HG03039 (cell line): ENCODE results near the gene HHAT.

Experiments used
- ATAC-seq: cut with Tn5 transposase; IDR thresholded peaks from one replicate; pipeline ENCODE4 v1.9.1; 2021; ENCODE audit warnings: mild to moderate bottlenecking, moderate library complexity; ENCODE audit not compliant: unreplicated experiment

The HHAT gene

DNA sequence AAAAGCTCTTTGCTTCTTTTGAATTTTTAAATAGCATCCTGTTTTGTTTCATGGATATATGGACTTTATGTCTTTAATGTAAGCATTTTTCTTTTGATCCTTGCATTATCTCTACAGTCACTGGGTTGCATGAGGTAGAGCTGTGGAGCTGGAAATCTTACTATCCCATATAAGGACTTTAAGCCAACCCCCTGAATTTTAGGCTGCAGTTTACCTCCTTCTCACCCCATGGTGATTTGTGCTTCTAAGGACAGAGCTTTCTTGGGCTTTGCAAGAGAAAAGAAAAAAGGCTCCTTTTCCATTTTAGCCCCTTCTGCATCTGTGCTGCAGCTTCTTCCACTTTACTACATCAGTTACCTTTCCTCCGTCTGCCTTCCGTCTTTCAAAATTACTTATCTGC lies 373.8 kb downstream of the HHAT start:
- no peak for ATAC-seq

DNA sequence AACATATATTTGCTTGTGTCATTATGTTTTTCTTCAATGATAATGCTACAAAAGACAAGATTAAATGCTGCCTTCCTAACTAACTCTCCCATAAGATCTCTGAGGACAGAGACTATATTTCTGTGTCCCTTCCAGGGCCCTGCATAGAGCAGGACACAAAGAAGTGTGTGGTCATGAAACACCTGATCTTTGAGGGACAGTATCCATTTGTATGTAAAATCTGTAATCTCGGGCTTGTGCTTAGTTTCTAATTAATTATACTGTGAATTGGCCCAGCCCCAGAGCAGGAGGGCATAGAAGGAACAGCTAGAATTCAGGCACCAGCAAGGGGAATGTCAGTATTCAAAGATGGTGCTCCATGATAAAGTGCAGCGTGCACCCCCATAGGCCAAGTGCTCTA lies 374.9 kb downstream of the HHAT start:
- ATAC-seq = no peak

DNA sequence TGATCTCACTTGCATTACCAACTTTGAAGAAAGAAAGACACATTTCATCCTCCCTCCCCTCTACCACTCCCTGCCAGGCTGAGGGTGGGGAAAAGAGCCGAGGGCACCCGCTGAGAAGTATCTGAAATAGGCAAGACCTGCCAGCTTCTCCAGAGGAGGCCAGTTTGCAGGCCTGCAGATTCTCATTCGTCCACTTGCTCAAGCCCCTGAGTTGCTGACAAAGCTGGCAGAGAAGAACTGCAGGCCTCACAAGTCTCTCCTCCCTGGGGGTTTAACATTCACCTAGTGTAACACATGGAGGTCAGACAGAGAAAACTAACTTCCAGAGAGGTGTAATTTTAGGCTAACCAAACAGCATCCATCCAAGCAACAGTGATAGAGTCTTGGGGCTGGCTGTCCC lies 376.4 kb downstream of the HHAT start:
- ATAC-seq = no peak

DNA sequence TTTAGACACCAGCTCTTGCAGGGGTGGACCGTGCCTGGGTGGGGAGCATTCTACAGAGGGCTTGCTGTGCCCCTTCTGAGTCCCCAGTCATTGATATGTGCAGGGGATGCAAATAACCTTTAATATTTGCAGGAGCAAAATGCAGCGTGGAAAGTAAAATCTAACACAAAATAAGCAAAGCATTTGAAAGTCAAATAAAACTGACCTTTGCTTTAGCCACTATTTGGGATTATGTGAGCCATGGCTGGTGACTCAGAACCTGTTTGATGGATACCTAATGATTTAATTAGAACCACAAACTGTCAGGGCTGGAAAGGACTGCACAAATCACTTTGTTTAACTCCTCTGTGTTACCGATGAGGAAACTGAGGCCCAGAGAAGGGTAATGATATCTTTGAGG lies 377.5 kb downstream of the HHAT start:
- ATAC-seq = no peak

DNA sequence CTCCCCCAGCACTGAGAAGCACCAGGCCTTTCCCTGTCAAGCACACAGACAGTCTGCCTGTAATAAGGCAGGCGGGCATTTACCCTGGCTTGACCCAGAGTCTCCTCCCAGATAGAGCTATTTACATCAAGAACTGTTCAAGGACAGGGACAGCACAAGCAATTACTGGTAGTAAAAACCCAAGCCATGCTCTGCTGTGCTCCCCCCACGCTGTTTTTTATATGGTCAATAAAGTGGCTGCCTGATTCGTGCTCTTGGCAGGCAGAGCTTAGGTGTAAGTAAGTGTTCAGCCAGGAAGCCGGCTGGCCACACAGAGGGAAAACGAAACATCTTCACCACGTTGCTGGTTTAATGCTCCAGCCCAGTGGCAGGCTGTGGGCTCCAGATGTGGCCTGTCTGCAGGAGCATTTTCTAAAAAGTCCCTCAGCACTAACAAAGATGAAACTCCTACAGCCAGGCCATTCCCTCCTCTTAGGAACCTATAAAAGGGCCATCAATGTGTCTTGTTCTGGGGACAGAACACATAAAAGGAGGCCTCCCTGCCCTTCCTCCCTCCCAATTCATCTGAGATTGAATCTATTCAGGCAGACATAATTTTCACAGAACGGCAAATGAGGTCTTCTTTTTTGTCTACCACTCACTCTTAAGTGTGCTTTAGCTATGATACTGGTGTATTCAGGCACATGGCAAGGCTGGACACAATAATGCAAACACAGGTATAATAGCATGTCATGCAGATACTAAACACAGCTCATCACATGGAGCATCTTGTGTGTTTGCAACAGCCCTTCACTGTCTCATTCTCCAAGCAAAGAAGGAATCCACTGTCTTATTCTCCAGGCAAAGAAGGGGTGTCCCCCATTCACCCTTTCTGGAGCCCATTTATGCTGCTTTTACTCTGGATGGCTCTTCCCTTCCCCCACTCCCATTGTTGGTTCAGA lies 378.9 kb downstream of the HHAT start:
- no peak for ATAC-seq

DNA sequence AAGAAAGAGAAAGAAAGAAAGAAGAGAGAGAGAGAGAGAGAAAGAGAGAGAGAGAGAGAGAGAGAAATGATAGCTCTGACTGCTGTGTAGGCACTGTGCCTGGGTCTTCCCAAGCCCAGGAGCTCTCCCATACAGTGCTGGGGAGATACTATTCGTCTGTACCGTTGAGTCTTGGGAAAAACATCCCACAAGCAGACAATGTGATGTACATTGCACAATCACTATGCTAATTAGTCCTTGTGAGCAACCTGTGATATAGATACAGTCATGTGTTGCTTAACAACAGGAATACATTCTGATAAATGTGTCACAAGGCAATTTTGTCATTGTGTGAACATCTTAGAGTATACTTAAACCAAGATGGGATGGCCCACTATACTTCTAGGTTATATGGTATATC lies 381.0 kb downstream of the HHAT start:
- ATAC-seq = no peak

DNA sequence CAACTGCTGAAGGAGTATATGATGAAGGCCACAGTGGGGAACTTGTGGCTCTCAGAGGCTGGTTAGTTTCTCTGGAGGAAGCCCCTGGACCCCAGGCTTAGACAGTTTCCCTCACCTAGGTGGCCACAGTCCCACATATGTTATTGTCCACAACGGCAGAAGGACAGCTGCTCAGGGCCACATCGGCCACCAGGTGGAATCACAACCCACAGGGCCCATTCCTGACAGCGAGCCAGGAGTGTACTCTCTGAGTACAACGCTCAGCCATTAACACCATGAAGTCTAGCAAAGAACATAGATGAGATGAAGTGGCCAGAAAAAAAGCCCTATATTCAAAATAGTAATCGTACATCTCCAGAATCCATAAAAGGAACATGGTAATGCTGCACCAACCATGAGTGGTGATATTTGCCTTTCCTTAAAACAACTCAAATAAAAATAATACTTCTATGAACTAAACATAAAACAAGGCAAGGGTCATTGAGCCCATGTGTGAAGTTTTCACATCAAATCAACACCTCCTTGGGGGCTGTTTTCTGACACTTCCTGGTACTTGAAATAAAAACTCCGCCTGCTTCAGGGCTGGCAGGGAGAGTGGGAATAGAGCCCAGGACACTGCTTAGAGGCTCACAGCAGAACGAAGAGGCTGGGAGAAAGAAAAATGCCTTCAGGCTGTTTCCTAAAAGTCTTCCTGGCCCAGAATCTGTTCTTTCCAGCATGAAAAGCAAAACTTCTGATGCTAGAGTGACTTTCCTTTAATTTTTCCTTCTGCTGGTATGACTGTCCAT lies 383.3 kb downstream of the HHAT start:
- no peak for ATAC-seq

DNA sequence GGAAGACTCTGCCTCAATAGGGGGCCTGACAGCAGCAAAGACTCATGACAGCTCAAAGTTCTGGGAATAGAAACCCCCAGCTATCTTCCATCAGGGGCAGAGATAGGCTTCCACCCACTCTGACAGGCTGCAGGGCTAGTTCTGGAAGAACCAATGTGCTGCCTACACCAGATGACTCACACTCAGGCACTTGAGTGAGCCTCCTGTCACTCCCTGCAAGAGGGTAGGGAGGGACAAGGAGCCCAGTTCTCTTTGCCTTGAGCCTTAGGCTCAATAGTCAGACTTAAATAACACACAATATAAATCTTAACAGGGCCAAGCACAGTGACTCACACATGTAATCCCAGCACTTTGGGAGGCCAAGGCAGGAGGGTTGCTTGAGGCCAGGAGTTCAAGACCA lies 386.4 kb downstream of the HHAT start:
- ATAC-seq = no peak

DNA sequence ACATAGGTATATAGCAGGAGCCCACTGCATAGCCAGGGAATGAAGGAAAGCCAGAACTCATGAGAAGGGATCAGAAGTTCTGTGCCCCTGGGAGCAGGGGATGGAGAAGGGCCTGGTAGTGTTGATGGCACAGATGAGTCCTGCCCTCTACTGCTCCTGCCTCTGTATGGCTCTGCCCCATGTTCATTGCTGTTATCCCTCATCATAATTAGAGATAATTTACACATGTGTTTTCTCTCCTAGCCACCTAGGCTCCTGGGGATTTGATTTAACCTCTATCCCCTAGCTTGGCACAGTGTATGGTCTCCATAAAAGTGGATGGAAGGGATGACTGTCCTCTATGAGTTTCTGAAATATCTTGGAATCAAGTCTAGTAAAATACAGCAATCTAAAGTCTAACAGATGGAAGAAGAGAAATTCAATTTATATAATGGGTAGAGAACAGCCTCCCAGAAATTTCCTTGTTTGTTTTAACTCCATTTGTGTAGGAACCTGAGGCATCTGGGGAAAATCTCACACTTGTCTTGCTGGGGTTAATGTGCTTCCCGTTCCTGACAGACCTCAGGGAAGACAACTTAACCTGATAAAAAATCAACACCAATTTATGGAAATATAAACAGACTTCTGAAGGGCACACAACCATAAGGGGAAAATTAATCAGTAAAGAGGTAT lies 393.8 kb downstream of the HHAT start:
- no peak for ATAC-seq

DNA sequence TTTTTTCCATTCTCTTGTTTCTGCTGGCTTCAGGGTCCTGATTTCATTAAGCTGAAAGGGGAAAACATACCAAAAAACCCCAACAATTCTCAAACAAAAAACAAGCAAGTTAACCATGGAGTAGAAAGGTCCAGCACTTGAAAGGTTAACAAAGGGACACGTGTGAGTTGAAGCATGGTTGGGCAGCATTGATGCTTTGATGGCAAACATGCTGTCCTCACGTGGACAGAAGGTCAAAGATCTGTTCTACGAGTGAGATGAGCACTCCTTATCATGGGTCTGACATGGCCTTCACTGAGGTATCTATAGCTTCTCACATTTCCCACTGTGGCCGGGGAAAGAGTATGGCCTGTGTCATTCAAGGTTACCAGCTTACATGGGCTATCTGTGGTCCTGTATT lies 394.9 kb downstream of the HHAT start:
- ATAC-seq = no peak

DNA sequence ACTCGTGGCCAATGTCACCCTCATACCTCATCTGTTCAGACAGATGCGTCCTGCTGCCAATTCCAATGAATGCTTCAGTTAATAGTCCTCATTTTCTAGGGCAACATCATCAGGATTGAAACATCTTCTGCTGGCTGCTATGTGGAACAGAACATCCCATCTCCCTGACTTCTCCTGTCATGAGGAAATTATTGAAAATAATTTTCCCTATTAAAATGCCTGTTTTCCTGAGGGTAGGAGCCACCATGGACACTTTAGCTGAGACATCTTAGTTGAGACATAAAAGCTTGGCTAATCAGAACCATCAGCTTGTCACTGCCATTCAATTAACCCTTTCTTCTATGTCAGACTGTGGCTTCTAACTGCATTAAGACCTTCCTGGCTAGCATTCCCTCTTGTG lies 396.1 kb downstream of the HHAT start:
- no peak for ATAC-seq
